ENCODE measurements around the gene TSPAN32.
"Not testable (repeated sequence)": the region's sequence is repeated elsewhere in the genome, so short reads cannot be mapped to it uniquely, and the experiment has no call there.

Gene TSPAN32

GRCh38 chr11:2360081-2360642 is 58.3 kb downstream of the TSPAN32 start:
- no peak for FAIRE-seq
- DNase-seq (ENCODE audit: insufficient read length, low spot score), result no peak

GRCh38 chr11:2361565-2361964 is 59.8 kb downstream of the TSPAN32 start:
- no peak for FAIRE-seq

GRCh38 chr11:2362414-2362813 is 60.6 kb downstream of the TSPAN32 start:
- no peak for FAIRE-seq
- DNase-seq (ENCODE audit: insufficient read length, low spot score), result no peak

More at GRCh38 chr11:2361565-2361964, 59.8 kb downstream of the TSPAN32 start:
- no peak for DNase-seq (ENCODE audit: insufficient read length, low spot score)

GRCh38 chr11:2363130-2363529 is 61.3 kb downstream of the TSPAN32 start:
- FAIRE-seq (no peak), DNase-seq (ENCODE audit: insufficient read length, low spot score) (no peak)

- DNase-seq (ENCODE audit: insufficient read length, low spot score) (no peak), FAIRE-seq (no peak)
These were observed 62.0 kb downstream of the TSPAN32 start for GRCh38 chr11:2363577-2364370.

GRCh38 chr11:2364386-2364785 is 62.6 kb downstream of the TSPAN32 start:
- not testable (repeated sequence) for DNase-seq (ENCODE audit: insufficient read length, low spot score); FAIRE-seq

GRCh38 chr11:2365571-2366210 is 63.9 kb downstream of the TSPAN32 start:
- DNase-seq (ENCODE audit: insufficient read length, low spot score), result no peak
- no peak for FAIRE-seq

- no peak for DNase-seq (ENCODE audit: insufficient read length, low spot score)
- no peak for FAIRE-seq
These were observed 64.5 kb downstream of the TSPAN32 start for GRCh38 chr11:2366276-2366675.

- no peak for DNase-seq (ENCODE audit: insufficient read length, low spot score)
- FAIRE-seq, result no peak
These were observed 64.9 kb downstream of the TSPAN32 start for GRCh38 chr11:2366733-2367132.

- DNase-seq (ENCODE audit: insufficient read length, low spot score) (no peak), FAIRE-seq (no peak)
These were observed 65.7 kb downstream of the TSPAN32 start for GRCh38 chr11:2367266-2368160.
